HepG2 (cell line): ENCODE results near the gene TSGA10. TPM values are rescaled to one million over a fixed set of nuclear protein-coding genes. Genes with fewer than 3 reads are reported as not detected.

Experiments used
- ATAC-seq: fragments of 200-7000 bp; cut with Tn5 transposase; 3 replicates; pipeline ENCODE4 v1.9.1; 2020; ENCODE audit warnings: mild to moderate bottlenecking, moderate library complexity
- BruUV-seq: library from RNA; stranded (reverse); fragments of 400-500 nt; replicated peaks from 2 replicates; lab custom pipeline; 2021; lab: Mats Ljungman, UMichigan
- CTCF ChIA-PET: fragments of 300-600 bp; formaldehyde crosslinking; extraction: SDS; loops from one replicate; lab custom pipeline; 2021; ENCODE audit warnings: low total read pairs, inconsistent platforms, low intra/inter-chr PET ratio; lab: Yijun Ruan, JAX
- POLR2A ChIA-PET: fragments of 350-600 bp; sonication (Branson Sonifier 250); formaldehyde crosslinking; loops from one replicate; lab custom pipeline; 2020; ENCODE audit warnings: antibody characterized with exemption, inconsistent platforms; lab: Yijun Ruan, JAX
- DNase-seq: peaks from one replicate; pipeline ENCODE4 v3.0.0-alpha.2; 2015; ENCODE audit warnings: low spot score
- FAIRE-seq: peaks from 3 replicates; lab custom pipeline; 2011; peaks lifted over from hg19 to GRCh38; lab: Jason Lieb, UNC
- H2AFZ ChIP-seq: one replicate; pipeline ENCODE4 v1.6.1; 2011; ENCODE audit warnings: low read length, inconsistent platforms
- H3K27ac ChIP-seq: fragments of 300-600 bp; 3 replicates; pipeline ENCODE4 v1.8.0; 2011; ENCODE audit warnings: mixed run types, mild to moderate bottlenecking, mixed read lengths, low read length, inconsistent platforms; ENCODE audit not compliant: insufficient read depth; ENCODE audit errors: extremely low read length
- H3K27me3 ChIP-seq, 2 experiments: fragments of 200-600 bp in 1 of 2; 2 replicates in 1 of 2; 3 replicates in 1 of 2; pipeline versions ENCODE4 v1.6.0 to v1.8.0; 2011; ENCODE audit warnings: low read length in 2 of 2, mild to moderate bottlenecking in 2 of 2, moderate library complexity in 2 of 2, inconsistent platforms in 1 of 2; ENCODE audit not compliant: insufficient read depth in 2 of 2, control insufficient read depth in 1 of 2
- H3K36me3 ChIP-seq, 2 experiments: fragments of 200-600 bp in 1 of 2; replicated peaks in 1 of 2; 2 replicates in 1 of 2; 3 replicates in 1 of 2; pipeline versions ENCODE4 v1.5.1 to v1.8.0; 2011; ENCODE audit warnings: low read length in 2 of 2, inconsistent platforms in 1 of 2; ENCODE audit not compliant: insufficient read depth in 2 of 2, control insufficient read depth in 1 of 2
- H3K4me1 ChIP-seq: 2 replicates; pipeline ENCODE4 v1.5.1; 2012; ENCODE audit warnings: low read length, inconsistent platforms; ENCODE audit not compliant: insufficient read depth
- H3K4me2 ChIP-seq: 2 replicates; pipeline ENCODE4 v1.6.0; 2011; ENCODE audit warnings: low read depth, low read length, inconsistent platforms
- H3K4me3 ChIP-seq, 3 experiments: fragments of 200-600 bp in 1 of 3; sonication (generic), shearing (Covaris generic) in 1 of 3; replicated peaks in 1 of 3; 2 replicates each; pipeline ENCODE4 v1.5.1; 2011 to 2016; ENCODE audit warnings: low read length in 3 of 3, inconsistent platforms in 2 of 3, low read depth in 2 of 3, mild to moderate bottlenecking in 2 of 3, control low read depth in 1 of 3, mixed read lengths in 1 of 3; ENCODE audit not compliant: insufficient read depth in 1 of 3
- H3K79me2 ChIP-seq: one replicate; pipeline ENCODE4 v1.6.1; 2011; ENCODE audit warnings: low read length, inconsistent platforms; ENCODE audit not compliant: insufficient read depth
- H3K9ac ChIP-seq: 2 replicates; pipeline ENCODE4 v1.6.0; 2011; ENCODE audit warnings: mild to moderate bottlenecking, low read depth, low read length, inconsistent platforms; ENCODE audit not compliant: insufficient read depth
- H3K9me3 ChIP-seq: 2 replicates; pipeline ENCODE4 v1.5.1; 2012; ENCODE audit warnings: mild to moderate bottlenecking, low read length
- H4K20me1 ChIP-seq: 2 replicates; pipeline ENCODE4 v1.6.0; 2011; ENCODE audit warnings: inconsistent platforms, mild to moderate bottlenecking, low read length, moderate library complexity; ENCODE audit not compliant: insufficient read depth
- CC2D1A ChIP-seq: sonication (generic); formaldehyde crosslinking; IDR thresholded peaks from 2 replicates; pipeline ENCODE4 v1.8.1; 2023; ENCODE audit warnings: mild to moderate bottlenecking, missing genetic modification reagents
- GTF3A ChIP-seq: sonication (generic); formaldehyde crosslinking; conservative IDR thresholded peaks from 2 replicates; pipeline ENCODE4 v1.4.0; 2020; ENCODE audit warnings: mild to moderate bottlenecking, missing genetic modification reagents
- KDM5B ChIP-seq: sonication (generic); formaldehyde crosslinking; IDR thresholded peaks from 2 replicates; pipeline ENCODE4 v1.4.0; 2020; ENCODE audit warnings: missing genetic modification reagents, mild to moderate bottlenecking, borderline replicate concordance
- NR0B2 ChIP-seq: sonication (generic); formaldehyde crosslinking; IDR thresholded peaks from 2 replicates; pipeline ENCODE4 v1.4.0; 2020; ENCODE audit warnings: mild to moderate bottlenecking, missing genetic modification reagents
- POLR2G ChIP-seq: fragments of 200-400 bp; formaldehyde crosslinking; IDR thresholded peaks from 2 replicates; pipeline ENCODE4 v1.6.1; 2018; ENCODE audit warnings: mild to moderate bottlenecking, low read depth, low read length, moderate library complexity
- RBM22 ChIP-seq: fragments of 200-400 bp; formaldehyde crosslinking; optimal IDR thresholded peaks from 2 replicates; pipeline ENCODE3; 2017; ENCODE audit warnings: mild to moderate bottlenecking, low read length, moderate library complexity
- ZBTB20 ChIP-seq: sonication (generic); formaldehyde crosslinking; IDR thresholded peaks from 2 replicates; pipeline ENCODE4 v1.8.1; 2023; ENCODE audit warnings: missing genetic modification reagents, low read depth, mild to moderate bottlenecking, borderline replicate concordance
- ZNF121 ChIP-seq: sonication (generic); formaldehyde crosslinking; IDR thresholded peaks from 2 replicates; pipeline ENCODE4 v1.5.0; 2020; ENCODE audit warnings: mild to moderate bottlenecking, missing genetic modification reagents
- ZNF282 ChIP-seq: fragments of 450-650 bp; IDR thresholded peaks from 2 replicates; pipeline ENCODE4 v1.6.1; 2018; ENCODE audit not compliant: partially characterized antibody
- ZNF775 ChIP-seq: sonication (generic); formaldehyde crosslinking; IDR thresholded peaks from 2 replicates; pipeline ENCODE4 v1.4.0; 2020; ENCODE audit warnings: missing genetic modification reagents, mild to moderate bottlenecking, moderate library complexity, borderline replicate concordance
- WGBS: methylation state at CpG from one replicate; pipeline ENCODE4 v1.1.6; 2017; ENCODE audit warnings: low lambda C conversion rate; 5-methylcytosine and 5-hydroxymethylcytosine counted together
- in situ Hi-C: cut with HindIII; loops from 2 replicates; pipeline ENCODE4 v1.10.0; 2017; ENCODE audit warnings: low pct_unique_long_range_greater_than_20kb; ENCODE audit not compliant: extremely low pct_ligation_motif_present
- intact Hi-C: fragments of 100-400 bp; cut with micrococcal nuclease; formaldehyde crosslinking; loops from one replicate; pipeline ENCODE4 v1.10.0; 2022; ENCODE audit not compliant: unreplicated experiment
- polyA plus RNA-seq, 8 experiments: library from polyadenylated mRNA; depleted of rRNA in 3 of 8; stranded (reverse) in 7 of 8; unstranded in 1 of 8; fragments of >200 nt; fragmentation: Illumina TruSeq in 4 of 8; extraction: Trizol in 4 of 8; gene quantifications; 2 replicates each; pipeline versions ENCODE4 v1.2.1 to v1.2.3, GENCODE V29; 2011 to 2016; ENCODE audit warnings: low read depth in 4 of 8, missing spikeins in 1 of 8, mixed read lengths in 1 of 8; ENCODE audit not compliant: insufficient read depth in 1 of 8
- total RNA-seq, 5 experiments: library from RNA; depleted of rRNA; stranded (reverse); fragments of >200 nt; fragmentation: Illumina TruSeq; extraction: Trizol; gene quantifications; 2 replicates each; pipeline ENCODE4 v1.2.3, GENCODE V29; 2016; ENCODE audit warnings: low read depth in 1 of 5

TSGA10 gene
- total and polyA plus RNA-seq, 2 of the 13 experiments (the other 11 are each of a cell fraction or from before 2014, with no cell fraction given) = 4.7 to 13.1 TPM

- CTCF ChIA-PET = no interaction called here
- H3K79me2 ChIP-seq = no peaks in the 10 kb centered on the region
- intact Hi-C loops (no loop called here), in situ Hi-C loops (no loop called here)
- H3K4me2 ChIP-seq = no peak overlapping the region
- no peaks in the 10 kb centered on the region for H3K27me3 ChIP-seq
- no peak overlapping the region for H3K9ac ChIP-seq
- FAIRE-seq = no peak
- TF ChIP-seq GTF3A (CRISPR knock-in tag) = no peak
- 0 out of 2 replicates have a peak, but pooled peaks have one; percentile 18 for TF ChIP-seq POLR2G
- TF ChIP-seq ZNF775 (CRISPR knock-in tag) = no peak
- TF ChIP-seq ZNF121 (CRISPR knock-in tag) = peak; percentile 68
- TF ChIP-seq ZNF282 = no peak
- TF ChIP-seq ZBTB20 (CRISPR knock-in tag) = no peak
- TF ChIP-seq CC2D1A (CRISPR knock-in tag) = no peak
- TF ChIP-seq KDM5B = no peak
- TF ChIP-seq NR0B2 (CRISPR knock-in tag) = no peak
- TF ChIP-seq RBM22 = peak; percentile 26
- H3K4me3 ChIP-seq = no peak overlapping the region
- ATAC-seq = 0 out of 3 replicates have a peak, but pooled peaks have one; percentile 20
- H3K4me1 ChIP-seq = no peaks in the 10 kb centered on the region
- POLR2A ChIA-PET = no interaction called here
- H4K20me1 ChIP-seq = no peaks in the 10 kb centered on the region
- WGBS = 91% methylated on average over 7 of the region's 7 CpGs
- no peak overlapping the region for H2AFZ ChIP-seq
- no peak for DNase-seq
- H3K9me3 ChIP-seq = peaks cover under 1% of the 10 kb centered on the region; the same call in 1 of the 2 replicates
- BruUV-seq = no TSS peak
- no peak overlapping the region for H3K27ac ChIP-seq
- H3K36me3 ChIP-seq = peaks cover 9 to 20% of the 10 kb centered on the region in 2 experiments
Observed at GRCh38 chr2:99200076-99200800, 45.5 kb upstream of the TSGA10 start.
